Epithelial cell of proximal tubule (primary cell): Measurements from ENCODE around the gene AKAP7. TPM values are rescaled to one million over a fixed set of nuclear protein-coding genes. Genes with fewer than 3 reads are reported as not detected.

Experiments
- DNase-seq: peaks from one replicate; pipeline ENCODE4 v3.0.0-alpha.2; 2011; ENCODE audit warnings: low read depth
- H3K4me3 ChIP-seq: 2 replicates; pipeline ENCODE4 v1.5.1; 2011; ENCODE audit warnings: low read depth, mild to moderate bottlenecking, low read length
- total RNA-seq: library from RNA; depleted of rRNA; stranded (reverse); fragments of >200 nt; gene quantifications from 2 replicates; pipeline ENCODE4 v1.2.3, GENCODE V29; 2015
- TF ChIP-seq, protein P1 (sequence below): conservative IDR thresholded peaks from 2 replicates; pipeline ENCODE4 v1.5.1; 2012; ENCODE audit warnings: low read depth, mild to moderate bottlenecking, low read length

Gene AKAP7
- total RNA-seq, 1 donor from 2014 or later, result 3.5 TPM

DNA sequence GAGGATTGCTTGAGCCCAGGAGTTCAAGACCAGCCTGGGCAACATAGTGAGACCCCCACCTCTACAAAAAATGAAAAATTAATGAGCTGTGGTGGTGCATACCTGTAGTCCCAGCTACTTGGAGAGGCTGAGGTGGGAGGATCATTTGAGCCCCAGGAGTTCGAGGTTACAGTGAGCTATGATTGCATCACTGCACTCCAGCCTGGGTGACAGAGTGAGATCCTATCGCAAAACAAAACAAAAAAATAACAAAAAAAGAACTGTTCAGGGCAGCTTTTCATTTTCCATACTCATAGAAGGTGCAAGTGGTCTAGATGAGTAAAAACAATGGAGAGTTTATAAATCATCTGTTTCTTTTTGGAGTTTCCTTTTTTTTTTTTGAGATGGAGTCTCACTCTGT is 21.1 kb downstream of the AKAP7 start:
- no peak overlapping the region for H3K4me3 ChIP-seq
- TF ChIP-seq, protein P1, sequence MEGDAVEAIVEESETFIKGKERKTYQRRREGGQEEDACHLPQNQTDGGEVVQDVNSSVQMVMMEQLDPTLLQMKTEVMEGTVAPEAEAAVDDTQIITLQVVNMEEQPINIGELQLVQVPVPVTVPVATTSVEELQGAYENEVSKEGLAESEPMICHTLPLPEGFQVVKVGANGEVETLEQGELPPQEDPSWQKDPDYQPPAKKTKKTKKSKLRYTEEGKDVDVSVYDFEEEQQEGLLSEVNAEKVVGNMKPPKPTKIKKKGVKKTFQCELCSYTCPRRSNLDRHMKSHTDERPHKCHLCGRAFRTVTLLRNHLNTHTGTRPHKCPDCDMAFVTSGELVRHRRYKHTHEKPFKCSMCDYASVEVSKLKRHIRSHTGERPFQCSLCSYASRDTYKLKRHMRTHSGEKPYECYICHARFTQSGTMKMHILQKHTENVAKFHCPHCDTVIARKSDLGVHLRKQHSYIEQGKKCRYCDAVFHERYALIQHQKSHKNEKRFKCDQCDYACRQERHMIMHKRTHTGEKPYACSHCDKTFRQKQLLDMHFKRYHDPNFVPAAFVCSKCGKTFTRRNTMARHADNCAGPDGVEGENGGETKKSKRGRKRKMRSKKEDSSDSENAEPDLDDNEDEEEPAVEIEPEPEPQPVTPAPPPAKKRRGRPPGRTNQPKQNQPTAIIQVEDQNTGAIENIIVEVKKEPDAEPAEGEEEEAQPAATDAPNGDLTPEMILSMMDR, result no peak
- no peak for DNase-seq

DNA sequence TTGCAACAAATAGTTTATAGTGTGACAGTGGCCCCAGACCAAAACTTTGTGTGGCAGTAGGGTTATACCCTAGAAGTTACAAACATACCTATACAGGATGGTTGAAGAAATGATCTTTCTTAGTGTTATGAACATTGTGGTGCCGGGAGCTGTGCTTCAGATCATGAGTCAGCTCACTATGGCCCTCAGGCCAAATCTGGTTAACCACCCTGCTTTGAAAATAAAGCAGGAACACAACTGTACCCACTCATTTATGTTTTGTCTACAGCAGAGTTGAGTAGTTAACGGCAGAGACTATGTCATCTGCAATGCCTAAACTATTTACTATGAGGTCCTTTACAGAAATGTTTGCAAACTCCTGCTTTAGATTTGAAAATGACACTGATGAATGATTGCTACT is 24.3 kb downstream of the AKAP7 start:
- no peak for DNase-seq
- no peak overlapping the region for H3K4me3 ChIP-seq
- TF ChIP-seq, protein P1, result no peak

DNA sequence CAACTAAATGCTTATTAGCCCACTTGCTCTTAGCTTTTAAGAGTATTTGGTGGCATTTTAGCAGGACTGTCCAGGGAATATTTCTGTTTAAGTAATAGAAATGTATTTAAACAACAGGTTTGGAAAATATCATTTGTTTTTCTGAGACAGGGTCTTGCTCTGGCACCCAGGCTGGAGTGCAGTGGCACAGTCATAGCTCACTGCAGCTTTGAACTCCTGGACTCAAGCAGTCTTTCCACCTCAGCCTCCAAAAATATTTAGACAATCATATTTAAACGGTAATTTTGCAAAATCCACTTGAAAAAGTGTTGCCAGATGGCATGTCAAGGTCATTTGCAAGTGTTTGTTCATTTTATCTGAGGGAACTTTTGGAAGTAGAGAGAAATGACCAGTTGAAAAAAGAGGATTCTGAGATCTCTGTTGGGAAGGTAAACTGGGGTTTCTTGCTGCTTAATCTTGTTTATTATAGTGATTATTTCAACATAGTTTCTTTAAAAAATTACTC is 25.0 kb downstream of the AKAP7 start:
- TF ChIP-seq, protein P1, result no peak
- no peak for DNase-seq
- H3K4me3 ChIP-seq, result no peak overlapping the region

DNA sequence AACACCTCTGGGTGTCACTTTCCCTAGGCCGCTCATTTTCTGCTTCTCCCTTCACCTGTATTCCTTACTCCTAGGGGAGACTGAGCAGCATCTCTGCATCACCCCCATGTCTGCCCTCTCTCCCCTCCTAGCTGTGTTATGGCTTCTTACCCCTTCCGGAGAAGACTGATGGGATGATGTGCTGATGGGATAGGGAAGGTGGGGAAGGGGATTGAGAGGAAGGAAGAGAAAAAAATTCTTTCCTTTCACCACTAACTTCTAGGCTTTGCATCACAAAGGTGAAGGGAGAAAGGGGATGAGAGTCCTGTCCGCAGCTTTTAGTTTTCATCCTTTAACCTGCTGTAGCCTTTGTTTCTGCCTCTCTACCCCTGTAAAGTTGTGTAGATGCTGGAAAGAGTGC is 26.7 kb downstream of the AKAP7 start:
- TF ChIP-seq, protein P1, result no peak
- no peak for DNase-seq
- H3K4me3 ChIP-seq, result no peak overlapping the region

DNA sequence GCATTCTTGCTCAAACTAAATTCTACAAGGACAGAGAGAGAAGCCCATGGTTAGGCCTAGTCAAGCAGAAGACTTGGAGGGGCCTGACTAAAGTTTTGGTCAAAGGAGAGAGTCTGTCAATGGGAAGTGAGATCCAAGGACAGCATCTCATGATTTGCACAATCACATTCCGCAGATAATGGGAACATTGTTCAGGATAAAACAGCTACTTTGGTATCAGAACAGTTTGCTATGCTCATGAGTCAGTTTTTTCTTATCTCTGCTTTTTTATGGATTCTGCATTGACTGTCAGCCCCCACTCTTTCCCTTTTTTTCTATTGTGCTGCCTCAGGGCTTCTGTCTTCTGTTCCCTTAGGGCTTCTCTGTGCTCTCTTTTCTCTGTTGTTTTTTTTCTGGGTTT is 28.6 kb downstream of the AKAP7 start:
- TF ChIP-seq, protein P1, result no peak
- no peak for DNase-seq
- no peak overlapping the region for H3K4me3 ChIP-seq

DNA sequence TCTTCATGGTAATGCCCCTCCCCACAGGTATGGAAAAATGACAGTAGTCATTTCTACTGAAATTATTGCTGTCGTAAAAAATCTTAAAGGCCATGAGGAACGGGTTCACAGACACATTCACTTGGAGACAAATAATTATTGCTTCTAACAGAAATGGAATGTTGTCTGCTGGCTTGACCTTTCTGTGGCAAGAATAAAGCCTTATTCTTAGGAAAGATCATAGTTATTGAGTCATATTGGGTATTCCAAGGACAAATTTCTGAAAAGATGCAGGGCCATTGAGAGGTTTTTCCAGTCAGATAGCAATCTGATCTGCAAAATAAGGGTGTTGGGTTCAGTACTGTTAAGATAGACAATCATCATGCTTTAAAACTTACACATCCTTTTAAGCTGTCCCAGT is 29.2 kb downstream of the AKAP7 start:
- TF ChIP-seq, protein P1, result no peak
- no peak for DNase-seq
- no peak overlapping the region for H3K4me3 ChIP-seq

DNA sequence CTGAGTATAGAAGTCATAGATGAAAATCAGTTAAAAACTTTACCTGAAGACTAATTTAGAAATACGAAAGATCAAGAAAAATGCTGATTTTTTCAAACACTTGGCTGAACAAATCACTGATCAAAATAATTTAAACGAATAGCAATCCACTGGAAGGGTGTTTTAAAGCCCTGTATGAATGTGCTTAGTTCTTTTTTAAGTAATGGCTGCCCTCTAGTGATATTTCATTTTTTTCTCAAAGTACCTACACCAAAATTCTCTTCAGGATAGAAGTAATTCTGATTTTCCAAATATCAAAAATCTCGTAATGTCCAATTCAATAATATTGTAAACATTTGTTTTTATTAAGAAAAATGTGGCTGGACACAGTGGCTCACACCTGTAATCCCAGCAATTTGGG is 32.5 kb downstream of the AKAP7 start:
- no peak for DNase-seq
- no peak overlapping the region for H3K4me3 ChIP-seq
- TF ChIP-seq, protein P1, result no peak
